ENCODE measurements around the gene COL21A1.
"Not testable (repeated sequence)": the region's sequence is repeated elsewhere in the genome, so short reads cannot be mapped to it uniquely, and the experiment has no call there.

The COL21A1 gene

GRCh38 chr6:56246881-56247653, at the start of gene COL21A1:
Gene COL21A1, minus strand, starts transcription at chr6:56247580. Its CDS starts 64,962 bp downstream, at chr6:56182618.
- no peak for DNase-seq

- no peak for DNase-seq
Measured at GRCh38 chr6:56293781-56294180, 46.4 kb upstream of the COL21A1 start.

- no peak for DNase-seq
Measured at GRCh38 chr6:56292505-56293181, 45.3 kb upstream of the COL21A1 start.

DNA sequence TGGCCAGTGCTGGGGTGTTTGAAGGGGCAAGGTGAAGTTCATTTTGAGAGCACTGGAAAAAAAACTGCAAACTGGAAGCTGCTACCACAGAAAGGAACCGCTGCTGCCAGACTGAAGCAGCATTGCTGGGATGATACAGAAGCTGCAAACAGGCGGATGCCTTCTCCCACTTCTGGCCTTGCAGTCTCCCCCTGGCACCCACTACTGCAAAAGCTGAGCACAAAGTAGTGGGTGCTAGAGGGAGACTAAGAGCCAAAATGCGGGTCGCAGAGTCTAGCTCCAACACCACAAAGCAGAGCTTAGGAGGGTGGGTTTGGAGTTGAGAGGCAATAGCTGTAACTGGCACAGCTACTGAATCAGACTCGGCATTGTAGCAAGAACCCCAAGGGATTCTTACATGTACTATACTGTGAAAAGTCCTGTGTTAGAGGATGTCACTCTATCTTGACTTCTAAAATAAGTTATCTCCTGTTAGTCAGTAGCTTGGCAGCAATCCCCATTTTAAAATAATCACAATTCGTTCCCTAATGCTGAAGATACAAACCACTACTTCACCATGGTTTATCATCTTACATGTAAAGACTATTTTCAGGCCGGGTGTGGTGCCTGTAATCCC, 44.0 kb upstream of the COL21A1 start:
- DNase-seq: no peak

GRCh38 chr6:56289721-56290120, 42.3 kb upstream of the COL21A1 start:
- DNase-seq: no peak

DNA sequence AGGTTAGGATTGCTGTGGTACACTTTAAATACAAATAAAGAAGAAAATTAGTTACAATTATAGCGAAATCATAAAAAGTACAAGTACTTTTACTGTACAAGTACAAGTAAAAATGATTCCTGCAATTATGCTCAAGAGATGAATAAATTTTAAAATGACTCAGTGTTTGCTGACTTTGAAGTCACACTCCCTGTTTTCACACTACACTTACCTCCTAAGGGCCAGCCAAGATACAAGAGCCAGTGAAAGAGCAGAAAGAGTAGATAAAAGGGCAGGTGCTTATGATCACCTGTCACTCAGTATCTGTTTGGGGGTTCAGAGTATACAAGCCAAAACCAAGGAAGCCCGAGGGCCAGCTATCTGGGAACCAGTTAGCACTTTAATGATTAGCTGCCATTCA, 41.0 kb upstream of the COL21A1 start:
- DNase-seq: no peak

GRCh38 chr6:56282391-56282790, 35.0 kb upstream of the COL21A1 start:
- DNase-seq: no peak

GRCh38 chr6:56280126-56280525, 32.7 kb upstream of the COL21A1 start:
- DNase-seq: no peak

DNA sequence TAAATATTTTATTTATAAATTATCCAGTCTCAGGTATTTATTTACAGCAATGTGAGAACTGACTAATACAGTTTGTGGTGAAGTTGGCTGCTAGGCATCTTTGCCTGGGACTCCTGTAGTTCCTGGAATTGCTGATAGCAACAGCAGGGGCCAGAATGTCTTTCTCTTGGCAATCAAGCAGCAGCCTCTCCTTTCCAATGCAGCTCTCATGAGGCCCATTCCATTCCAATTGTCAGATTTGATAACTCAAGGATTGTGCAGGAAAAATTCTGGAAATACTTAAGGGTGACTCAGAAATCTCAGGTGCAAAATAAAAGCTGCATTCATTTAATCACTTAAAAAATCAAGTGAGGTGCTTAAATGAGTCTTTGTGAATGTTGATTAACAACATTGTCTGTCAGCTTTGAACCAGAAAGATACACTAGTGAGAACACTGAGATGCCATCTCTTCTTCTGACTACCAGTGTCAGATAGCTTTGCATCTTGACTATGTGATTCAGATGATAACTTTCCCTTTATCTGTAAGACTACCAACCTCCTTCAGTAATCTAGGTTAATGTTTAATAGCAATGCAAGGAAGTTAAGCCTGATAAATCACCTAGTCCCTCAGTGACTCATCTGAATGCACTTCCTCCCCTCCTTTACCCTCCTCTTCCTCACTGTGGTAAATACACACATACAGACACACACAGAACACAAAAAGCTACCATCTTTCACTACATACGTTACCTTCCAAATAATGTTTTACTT, 32.1 kb upstream of the COL21A1 start:
- no peak for DNase-seq

DNA sequence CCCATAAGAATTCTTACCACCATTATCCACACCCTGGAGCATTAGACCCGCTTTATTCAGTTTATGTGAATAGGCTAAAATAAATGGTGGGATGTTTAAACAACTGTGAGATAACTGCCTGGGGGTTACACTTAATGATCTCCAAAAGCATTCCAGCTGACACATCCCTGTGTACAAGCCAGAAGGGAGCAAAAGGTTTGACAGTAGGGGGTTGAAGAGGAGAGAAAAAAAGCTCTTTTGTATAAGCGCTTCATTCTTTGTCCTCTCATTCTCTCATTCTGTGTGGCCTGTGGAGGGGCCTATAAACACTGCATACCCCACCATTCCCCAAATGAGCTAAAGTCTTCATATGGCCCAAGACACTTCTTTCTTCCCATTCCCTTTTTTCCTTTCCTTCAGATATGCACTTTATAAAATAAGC, 30.8 kb upstream of the COL21A1 start:
- DNase-seq: no peak

DNA sequence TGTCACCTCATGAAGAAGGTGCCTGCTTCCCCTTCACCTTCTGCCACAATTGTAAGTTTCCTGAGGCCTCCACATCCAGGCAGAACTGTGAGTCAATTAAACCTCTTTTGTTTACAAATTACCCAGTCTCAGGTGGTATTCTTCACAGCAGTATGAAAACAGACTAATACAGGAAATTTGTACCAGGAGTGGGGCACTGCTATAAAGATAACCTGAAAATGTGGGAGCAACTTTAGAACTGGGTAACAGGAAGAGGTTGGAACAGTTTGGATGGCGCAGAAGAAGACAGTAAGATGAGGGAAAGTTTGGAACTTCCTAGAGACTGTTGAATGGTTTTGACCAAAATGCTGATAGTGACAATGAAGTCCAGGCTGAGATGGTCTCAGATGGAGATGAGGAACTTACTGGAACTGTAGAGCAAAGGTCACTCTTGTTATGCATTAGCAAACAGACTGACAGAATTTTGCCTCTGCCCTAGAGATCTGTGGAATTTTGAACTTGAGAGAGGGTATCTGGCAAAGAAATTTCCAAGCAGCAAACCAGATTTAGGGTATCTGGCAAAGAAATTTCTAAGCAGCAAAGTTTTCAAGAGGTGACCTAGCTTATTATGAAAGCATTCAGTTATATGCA, 23.5 kb upstream of the COL21A1 start:
- no peak for DNase-seq

GRCh38 chr6:56268266-56268665, 20.9 kb upstream of the COL21A1 start:
- no peak for DNase-seq

- no peak for DNase-seq
Measured at GRCh38 chr6:56266011-56266410, 18.6 kb upstream of the COL21A1 start.

- no peak for DNase-seq
Measured at GRCh38 chr6:56263596-56264315, 16.4 kb upstream of the COL21A1 start.

DNA sequence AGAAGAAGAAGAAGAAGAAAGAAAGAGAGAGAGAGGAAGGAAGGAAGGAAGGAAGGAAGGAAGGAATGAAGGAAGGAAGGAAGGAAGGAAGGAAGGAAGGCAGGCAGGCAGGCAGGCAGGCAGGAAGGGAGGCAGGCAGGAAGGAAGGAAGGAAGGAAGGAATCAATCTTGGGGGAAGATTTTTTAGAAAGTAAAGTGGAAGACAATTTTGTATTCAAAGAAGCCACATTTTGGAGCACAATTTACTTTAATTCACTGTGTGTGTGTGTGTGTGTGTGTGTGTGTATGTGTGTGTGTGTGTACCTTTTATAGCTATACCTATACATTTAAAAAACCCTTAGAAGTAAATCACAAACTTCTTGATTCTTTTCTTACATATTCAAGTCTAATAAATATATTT, 13.2 kb upstream of the COL21A1 start:
- DNase-seq: not testable (repeated sequence)

GRCh38 chr6:56259234-56260077, 12.1 kb upstream of the COL21A1 start:
- no peak for DNase-seq

GRCh38 chr6:56255349-56255748, 8.0 kb upstream of the COL21A1 start:
- DNase-seq: no peak

DNA sequence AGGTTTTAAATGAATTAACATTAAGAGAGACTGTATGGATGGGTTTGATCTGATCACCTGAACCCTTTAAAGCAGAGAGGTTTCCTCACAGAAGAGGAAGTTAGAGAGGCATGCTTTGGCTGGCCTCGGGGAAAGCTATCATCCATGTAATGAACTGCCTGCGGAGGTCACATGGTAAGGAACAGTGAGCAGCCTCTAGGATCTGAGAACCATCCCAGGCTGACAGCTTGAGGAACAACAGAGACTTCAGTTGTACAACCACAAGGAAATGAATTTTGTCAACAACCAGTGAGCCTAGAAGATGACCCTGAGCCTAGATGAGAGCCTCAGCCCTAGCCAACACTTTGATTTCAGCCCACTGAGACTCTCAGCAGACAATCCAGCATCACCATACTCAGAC, 2.9 kb upstream of the COL21A1 start:
- no peak for DNase-seq

GRCh38 chr6:56247654-56248122, 308 bp upstream of the COL21A1 start:
- no peak for DNase-seq

DNA sequence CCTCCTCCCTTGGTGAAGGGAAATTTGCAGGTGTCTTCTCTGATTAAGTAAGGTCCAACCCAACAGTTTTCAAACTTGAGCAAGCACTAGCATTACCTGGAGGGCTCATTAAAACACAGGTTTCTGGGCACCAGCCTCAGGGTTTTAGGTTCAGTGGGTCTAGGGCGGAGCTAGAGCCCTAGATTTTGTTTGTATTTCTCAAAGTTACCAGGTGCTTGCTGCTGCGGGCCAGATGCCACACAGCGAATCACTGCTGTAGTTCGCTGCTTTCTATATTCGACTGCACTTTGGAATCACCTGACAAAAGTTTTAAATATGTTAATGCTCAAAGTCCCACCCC, 869 bp downstream of the COL21A1 start:
- DNase-seq: no peak

DNA sequence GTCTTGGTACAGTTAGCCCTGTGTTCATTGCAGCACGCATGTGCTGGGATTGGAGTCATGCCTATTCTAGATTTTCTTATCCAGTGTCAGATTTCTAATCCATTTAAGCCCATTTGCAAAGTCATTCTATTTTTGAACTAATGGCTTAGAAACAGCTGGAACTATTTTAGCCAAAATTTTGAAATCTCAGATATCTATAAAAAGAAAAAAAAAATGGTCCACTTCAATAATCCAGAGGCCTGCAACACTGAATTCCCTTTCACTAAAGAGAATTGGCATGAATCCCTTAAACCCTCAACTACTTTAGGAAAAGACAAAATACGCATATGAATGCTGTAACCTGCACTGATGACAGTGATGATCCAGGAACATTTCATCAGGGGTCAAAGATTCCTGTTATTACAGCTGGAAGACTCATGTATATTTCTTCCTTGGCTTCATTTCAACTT, 1.5 kb downstream of the COL21A1 start:
- no peak for DNase-seq
